GM10248 (cell line): ENCODE measurements around the gene HOXD9.

Experiments
- CTCF ChIA-PET: fragments of 300-600 bp; sonication (Branson Sonifier 250); formaldehyde crosslinking; extraction: SDS; loops from one replicate; lab custom pipeline; 2021; ENCODE audit warnings: antibody characterized with exemption; lab: Yijun Ruan, JAX
- POLR2A ChIA-PET: fragments of 350-650 bp; sonication (Branson Sonifier 250); formaldehyde crosslinking; extraction: SDS; loops from one replicate; lab custom pipeline; 2020; ENCODE audit warnings: antibody characterized with exemption; lab: Yijun Ruan, JAX
- DNase-seq: peaks from one replicate; pipeline ENCODE4 v3.0.0; 2012; ENCODE audit errors: extremely low spot score
- CTCF ChIP-seq: IDR thresholded peaks from 2 replicates; pipeline ENCODE4 v1.5.1; 2012; ENCODE audit warnings: mild to moderate bottlenecking, low read depth; ENCODE audit errors: extremely low read depth, missing control alignments, control extremely low read depth

The HOXD9 gene

GRCh38 chr2:176142281-176142680, 19.8 kb downstream of the HOXD9 start:
- TF ChIP-seq CTCF: no peak
- DNase-seq: no peak
- ChIA-PET POLR2A (no interaction called here), CTCF (interaction anchor here (1.1 to 5.0 kb wide), 6 partner anchors 9 to 1022 kb away, joined by 3 to 26 read pairs (median 8); no protein-coding TSS in a partner anchor)

GRCh38 chr2:176145085-176145969, 22.8 kb downstream of the HOXD9 start:
- CTCF ChIA-PET: interaction anchor here (0.7 to 5.0 kb wide), 5 partner anchors 13 to 507 kb away, joined by 3 to 26 read pairs (median 6); no protein-coding TSS in a partner anchor
- POLR2A ChIA-PET: no interaction called here
- no peak for TF ChIP-seq CTCF
- no peak for DNase-seq

- ChIA-PET CTCF (interaction anchor here (0.7 to 5.0 kb wide), 5 partner anchors 14 to 506 kb away, joined by 3 to 26 read pairs (median 6); no protein-coding TSS in a partner anchor), POLR2A (no interaction called here)
- DNase-seq: no peak
- no peak for TF ChIP-seq CTCF
Observed at GRCh38 chr2:176146101-176146500, 23.6 kb downstream of the HOXD9 start.

GRCh38 chr2:176146645-176147044, 24.1 kb downstream of the HOXD9 start:
- TF ChIP-seq CTCF: no peak
- POLR2A ChIA-PET: no interaction called here
- CTCF ChIA-PET: interaction anchor here (1.2 to 5.0 kb wide), 3 partner anchors 309 to 506 kb away, joined by 3 to 26 read pairs (median 24); no protein-coding TSS in a partner anchor
- DNase-seq: no peak

GRCh38 chr2:176147210-176147799, 24.8 kb downstream of the HOXD9 start:
- ChIA-PET POLR2A (no interaction called here), CTCF (interaction anchor here (1.0 to 1.2 kb wide), 2 partner anchors 20 to 495 kb away, joined by 3 read pairs; no protein-coding TSS in a partner anchor)
- TF ChIP-seq CTCF: no peak
- DNase-seq: no peak

GRCh38 chr2:176147800-176148496, 25.4 kb downstream of the HOXD9 start:
- ChIA-PET POLR2A (no interaction called here), CTCF (interaction anchor here (1.0 to 1.2 kb wide), 2 partner anchors 21 to 494 kb away, joined by 3 read pairs; no protein-coding TSS in a partner anchor)
- TF ChIP-seq CTCF: no peak
- DNase-seq: no peak
